Measurements from ENCODE around the gene HS2ST1. TPM values are rescaled to one million over a fixed set of nuclear protein-coding genes. Genes with fewer than 3 reads are reported as not detected.

HS2ST1 gene
- total RNA-seq, 1 experiment from 2014 or later, result 30.1 TPM

DNA sequence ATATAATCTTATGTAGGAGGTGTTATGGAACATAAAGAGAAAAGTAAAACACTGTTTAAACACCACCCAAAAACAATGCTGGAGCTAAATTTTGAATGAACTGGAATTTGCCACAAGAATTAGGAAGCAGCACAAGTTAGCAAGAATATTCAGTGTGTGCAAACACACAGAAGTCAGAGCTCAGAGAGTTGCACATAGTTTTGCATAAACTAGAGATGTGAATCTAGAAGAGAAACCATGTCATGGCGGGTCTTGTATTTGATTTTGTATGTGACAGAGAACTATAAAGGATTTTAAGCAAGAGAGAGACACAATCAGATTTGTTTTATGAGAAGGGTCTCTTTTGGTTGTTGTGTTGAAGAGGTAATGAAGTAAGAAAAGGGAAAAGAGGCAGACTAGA, 38.7 kb upstream of the HS2ST1 start:
- ATAC-seq (no peak), DNase-seq (ENCODE audit: low read depth, low spot score) (no peak)
- Histone ChIP-seq H3K4me3 (replicated peaks in 1 of 2; ENCODE audit: low read depth in 1 of 2, low read length in 2 of 2) (no peak overlapping the region), H3K9me2 (ENCODE audit: insufficient read depth) (no peaks in the 10 kb centered on the region), H3K79me2 (ENCODE audit: insufficient read depth, low read length) (peaks cover 12% of the 10 kb centered on the region; the same call in 1 of the 2 replicates), H3K9ac (ENCODE audit: low read length) (no peak overlapping the region), H3K4me1 (ENCODE audit: control insufficient read depth in 1 of 2, insufficient read depth in 2 of 2, low read length in 2 of 2) (no peaks in the 10 kb centered on the region), H3K36me3 (ENCODE audit: control insufficient read depth in 1 of 2, insufficient read depth in 2 of 2, low read length in 2 of 2) (peaks cover 0 to 6% of the 10 kb centered on the region in 2 experiments; a peak in 1 of 4 replicates), H3K4me2 (ENCODE audit: low read length) (no peak overlapping the region), H3K9me3 (ENCODE audit: control insufficient read depth in 1 of 2, insufficient read depth in 1 of 2, low read depth in 1 of 2, low read length in 2 of 2) (no peaks in the 10 kb centered on the region), H3K27ac (ENCODE audit: low read depth, low read length) (no peak overlapping the region), H4K20me1 (ENCODE audit: insufficient read depth) (peaks cover 4% of the 10 kb centered on the region; the same call in 1 of the 2 replicates), H2AFZ (ENCODE audit: low read depth, low read length, poor library complexity, severe bottlenecking) (no peak overlapping the region), H3K27me3 (ENCODE audit: insufficient read depth, low read length) (no peaks in the 10 kb centered on the region)
- ChIA-PET RAD21 (ENCODE audit: low non-redundant PET in 1 of 2, low total read pairs in 2 of 2, uncharacterized antibody in 2 of 2, unreplicated experiment in 2 of 2) (no interaction called here), POLR2A (no interaction called here), CTCF (no interaction called here)
- no peak for TF ChIP-seq ATF3 (IDR thresholded peaks at IDR 0.05)
- no peak for TF ChIP-seq POLR2A (IDR thresholded peaks at IDR 0.05; ENCODE audit: borderline replicate concordance, extremely low read depth, insufficient read depth, insufficient read length)
- TF ChIP-seq FOSL1 (IDR thresholded peaks at IDR 0.05; ENCODE audit: low read depth), result no peak
- no peak for TF ChIP-seq RAD21 (IDR thresholded peaks at IDR 0.05; ENCODE audit: low read depth)
- no peak for TF ChIP-seq ZFX (IDR thresholded peaks at IDR 0.05)
- BruUV-seq (replicated peaks), result no TSS peak
- intact Hi-C loops (cut with micrococcal nuclease), result no loop called here

- Histone ChIP-seq H3K9me2 (ENCODE audit: insufficient read depth) (no peaks in the 10 kb centered on the region), H3K4me1 (ENCODE audit: control insufficient read depth in 1 of 2, insufficient read depth in 2 of 2, low read length in 2 of 2) (no peaks in the 10 kb centered on the region), H3K27me3 (ENCODE audit: insufficient read depth, low read length) (no peaks in the 10 kb centered on the region), H2AFZ (ENCODE audit: low read depth, low read length, poor library complexity, severe bottlenecking) (no peak overlapping the region), H3K9ac (ENCODE audit: low read length) (no peak overlapping the region), H4K20me1 (ENCODE audit: insufficient read depth) (peaks cover 11% of the 10 kb centered on the region; the same call in 1 of the 2 replicates), H3K9me3 (ENCODE audit: control insufficient read depth in 1 of 2, insufficient read depth in 1 of 2, low read depth in 1 of 2, low read length in 2 of 2) (no peaks in the 10 kb centered on the region), H3K4me3 (replicated peaks in 1 of 2; ENCODE audit: low read depth in 1 of 2, low read length in 2 of 2) (no peak overlapping the region), H3K27ac (ENCODE audit: low read depth, low read length) (no peak overlapping the region), H3K36me3 (ENCODE audit: control insufficient read depth in 1 of 2, insufficient read depth in 2 of 2, low read length in 2 of 2) (no peaks in the 10 kb centered on the region), H3K4me2 (ENCODE audit: low read length) (no peak overlapping the region), H3K79me2 (ENCODE audit: insufficient read depth, low read length) (peaks cover 70% of the 10 kb centered on the region)
- RAD21 ChIA-PET (ENCODE audit: low non-redundant PET in 1 of 2, low total read pairs in 2 of 2, uncharacterized antibody in 2 of 2, unreplicated experiment in 2 of 2), result interaction anchor here in 1 of 2 experiments (0.6 kb wide), 1 partner anchor 26 kb away, joined by 3 read pairs; no protein-coding TSS in a partner anchor
- BruUV-seq (replicated peaks), result no TSS peak
- CTCF ChIA-PET, result no interaction called here
- POLR2A ChIA-PET, result no interaction called here
- ATAC-seq (no peak), DNase-seq (ENCODE audit: low read depth, low spot score) (no peak)
- intact Hi-C loops (cut with micrococcal nuclease), result no loop called here
- TF ChIP-seq SRF (IDR thresholded peaks at IDR 0.05; ENCODE audit: low read depth) (no peak), EGR1 (IDR thresholded peaks at IDR 0.05; ENCODE audit: low read depth) (no peak), SIN3A (IDR thresholded peaks at IDR 0.05; ENCODE audit: low read depth) (no peak), POLR2AphosphoS5 (IDR thresholded peaks at IDR 0.05; ENCODE audit: low read depth, low read length) (no peak), SP1 (IDR thresholded peaks at IDR 0.05; ENCODE audit: low read depth) (no peak), ELF1 (IDR thresholded peaks at IDR 0.05; ENCODE audit: borderline replicate concordance, low read depth) (no peak), ZBTB33 (IDR thresholded peaks at IDR 0.05; ENCODE audit: extremely low read depth, insufficient replicate concordance, low read length) (no peak), EZH2 (IDR thresholded peaks at IDR 0.05) (no peak), MAX (IDR thresholded peaks at IDR 0.05) (no peak), ZNF274 (IDR thresholded peaks at IDR 0.05; ENCODE audit: low read depth, low read length) (no peak), CBX3 (IDR thresholded peaks at IDR 0.05; ENCODE audit: low read depth) (no peak), CTCF (IDR thresholded peaks at IDR 0.05 in 2 of 3, conservative IDR thresholded peaks at IDR 0.05 in 1 of 3; ENCODE audit: borderline replicate concordance in 1 of 3, insufficient read depth in 1 of 3, low read depth in 2 of 3, low read length in 2 of 3) (no peak), EZH2phosphoT487 (IDR thresholded peaks at IDR 0.05; ENCODE audit: borderline replicate concordance) (no peak), POLR2A (IDR thresholded peaks at IDR 0.05; ENCODE audit: borderline replicate concordance, extremely low read depth, insufficient read depth, insufficient read length) (no peak)
Measured at GRCh38 chr1:86887479-86888162, 26.8 kb upstream of the HS2ST1 start.

Data from HCT116 (cell line).